ENCODE data around the gene ABHD8.

DNA sequence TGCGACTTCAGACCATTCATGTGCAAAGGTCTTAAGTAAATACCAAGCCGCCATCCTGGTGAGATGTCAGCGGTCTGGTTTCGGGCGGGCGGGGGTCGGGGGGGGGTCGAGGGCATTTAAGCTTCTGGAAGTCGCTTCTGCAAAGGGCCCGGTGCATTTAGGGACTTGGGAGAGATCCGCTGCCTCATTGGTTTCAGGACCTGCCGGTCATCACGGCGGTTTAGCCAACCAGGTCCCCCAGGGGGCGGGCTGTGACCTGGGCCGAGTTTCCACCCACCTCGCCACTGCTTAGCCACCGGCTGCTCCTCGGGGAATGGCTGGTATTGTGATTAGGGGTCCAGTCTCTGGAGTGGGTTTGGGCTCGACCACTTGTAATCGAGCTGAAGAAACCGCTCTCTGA is 13.7 kb downstream of the ABHD8 start:
- TF ChIP-seq, protein P1, sequence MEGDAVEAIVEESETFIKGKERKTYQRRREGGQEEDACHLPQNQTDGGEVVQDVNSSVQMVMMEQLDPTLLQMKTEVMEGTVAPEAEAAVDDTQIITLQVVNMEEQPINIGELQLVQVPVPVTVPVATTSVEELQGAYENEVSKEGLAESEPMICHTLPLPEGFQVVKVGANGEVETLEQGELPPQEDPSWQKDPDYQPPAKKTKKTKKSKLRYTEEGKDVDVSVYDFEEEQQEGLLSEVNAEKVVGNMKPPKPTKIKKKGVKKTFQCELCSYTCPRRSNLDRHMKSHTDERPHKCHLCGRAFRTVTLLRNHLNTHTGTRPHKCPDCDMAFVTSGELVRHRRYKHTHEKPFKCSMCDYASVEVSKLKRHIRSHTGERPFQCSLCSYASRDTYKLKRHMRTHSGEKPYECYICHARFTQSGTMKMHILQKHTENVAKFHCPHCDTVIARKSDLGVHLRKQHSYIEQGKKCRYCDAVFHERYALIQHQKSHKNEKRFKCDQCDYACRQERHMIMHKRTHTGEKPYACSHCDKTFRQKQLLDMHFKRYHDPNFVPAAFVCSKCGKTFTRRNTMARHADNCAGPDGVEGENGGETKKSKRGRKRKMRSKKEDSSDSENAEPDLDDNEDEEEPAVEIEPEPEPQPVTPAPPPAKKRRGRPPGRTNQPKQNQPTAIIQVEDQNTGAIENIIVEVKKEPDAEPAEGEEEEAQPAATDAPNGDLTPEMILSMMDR (IDR thresholded peaks at IDR 0.05; ENCODE audit: low read length) = no peak
- no peak for TF ChIP-seq EZH2 (optimal IDR thresholded peaks at IDR 0.05; ENCODE audit: low read depth, low read length)
- no peak for TF ChIP-seq EZH2phosphoT487 (IDR thresholded peaks at IDR 0.05; ENCODE audit: low read length)
